Endothelial cell of umbilical vein (primary cell): Measurements from ENCODE around the gene CEBPA. TPM values are rescaled to one million over a fixed set of nuclear protein-coding genes. Genes with fewer than 3 reads are reported as not detected.

Experiments
- BruUV-seq: library from RNA; stranded (reverse); fragments of 400-500 nt; replicated peaks from 2 replicates; lab custom pipeline; 2021; lab: Mats Ljungman, UMichigan
- CTCF ChIA-PET: fragments of 300-600, 350-600 bp; sonication (Branson Sonifier 250); formaldehyde crosslinking; loops from one replicate; lab custom pipeline; 2021; ENCODE audit warnings: antibody characterized with exemption, inconsistent platforms; lab: Charles Lee
- POLR2A ChIA-PET: fragments of 300-600, 350-600 bp; sonication (Branson Sonifier 250); formaldehyde crosslinking; loops from one replicate; lab custom pipeline; 2021; ENCODE audit warnings: antibody characterized with exemption, inconsistent platforms; lab: Charles Lee
- DNase-seq: peaks from one replicate; pipeline ENCODE4 v3.0.0-alpha.2; 2011; ENCODE audit warnings: low read depth, low spot score
- FAIRE-seq: peaks from 2 replicates; lab custom pipeline; 2011; peaks lifted over from hg19 to GRCh38; lab: Jason Lieb, UNC
- H2AFZ ChIP-seq: 2 replicates; pipeline ENCODE4 v1.6.0; 2012; ENCODE audit warnings: low read depth, low read length, control low read depth, inconsistent platforms
- H3K27ac ChIP-seq: 2 replicates; pipeline ENCODE4 v1.5.1; 2011; ENCODE audit warnings: low read depth, mild to moderate bottlenecking, control low read depth, low read length, moderate library complexity; ENCODE audit not compliant: insufficient read depth
- H3K27me3 ChIP-seq, 2 experiments: 2 replicates each; pipeline versions ENCODE4 v1.6.0 to v1.6.1; 2011; ENCODE audit warnings: low read length in 2 of 2, mixed read lengths in 1 of 2; ENCODE audit not compliant: control insufficient read depth in 2 of 2, insufficient read depth in 2 of 2
- H3K36me3 ChIP-seq, 2 experiments: 2 replicates in 1 of 2; 3 replicates in 1 of 2; pipeline ENCODE4 v1.5.1; 2011; ENCODE audit warnings: low read length in 2 of 2, mild to moderate bottlenecking in 1 of 2, moderate library complexity in 1 of 2; ENCODE audit not compliant: control insufficient read depth in 2 of 2, insufficient read depth in 2 of 2; ENCODE audit errors: extremely low read depth in 1 of 2
- H3K4me1 ChIP-seq: 3 replicates; pipeline ENCODE4 v1.5.1; 2011; ENCODE audit warnings: mild to moderate bottlenecking, low read length; ENCODE audit not compliant: control insufficient read depth, insufficient read depth; ENCODE audit errors: extremely low read depth
- H3K4me2 ChIP-seq: 2 replicates; pipeline ENCODE4 v1.6.1; 2011; ENCODE audit warnings: low read length, control low read depth, mixed read lengths; ENCODE audit not compliant: insufficient read depth
- H3K4me3 ChIP-seq, 3 experiments: fragments of 200-600 bp in 1 of 3; sonication (generic), shearing (Covaris generic) in 1 of 3; replicated peaks in 1 of 3; 2 replicates each; pipeline ENCODE4 v1.5.1; 2011 to 2016; ENCODE audit warnings: control low read depth in 3 of 3, low read length in 3 of 3, mild to moderate bottlenecking in 2 of 3, inconsistent platforms in 1 of 3, low read depth in 1 of 3, moderate library complexity in 1 of 3; ENCODE audit not compliant: insufficient read depth in 1 of 3
- H3K79me2 ChIP-seq: 2 replicates; pipeline ENCODE4 v1.6.0; 2012; ENCODE audit warnings: low read length, inconsistent platforms; ENCODE audit not compliant: control insufficient read depth, insufficient read depth
- H3K9ac ChIP-seq: replicated peaks from 2 replicates; pipeline ENCODE3; 2011; ENCODE audit warnings: low read length, control low read depth; ENCODE audit not compliant: insufficient read depth; ENCODE audit errors: extremely low read depth
- H3K9me1 ChIP-seq: replicated peaks from 3 replicates; pipeline ENCODE4 v1.6.0; 2011; ENCODE audit warnings: mild to moderate bottlenecking, low read length; ENCODE audit not compliant: control insufficient read depth, insufficient read depth; ENCODE audit errors: extremely low read depth
- H3K9me3 ChIP-seq: replicated peaks from 2 replicates; pipeline ENCODE4 v1.5.1; 2012; ENCODE audit warnings: low read length, inconsistent platforms; ENCODE audit not compliant: control insufficient read depth, insufficient read depth
- H4K20me1 ChIP-seq: replicated peaks from 2 replicates; pipeline ENCODE3; 2011; ENCODE audit warnings: mild to moderate bottlenecking, low read length; ENCODE audit not compliant: control insufficient read depth, insufficient read depth; ENCODE audit errors: extremely low read depth
- CTCF ChIP-seq, 2 donors: IDR thresholded peaks; 1 replicate in 1 of 2; 2 replicates in 1 of 2; pipeline ENCODE4 v1.5.1; 2011; ENCODE audit warnings: low read length in 2 of 2, mild to moderate bottlenecking in 2 of 2, moderate library complexity in 2 of 2, control low read depth in 1 of 2, inconsistent platforms in 1 of 2, low read depth in 1 of 2; ENCODE audit not compliant: insufficient read depth in 1 of 2; ENCODE audit errors: extremely low read depth in 1 of 2
- EZH2 ChIP-seq: IDR thresholded peaks from 2 replicates; pipeline ENCODE4 v1.6.1; 2012; ENCODE audit warnings: borderline replicate concordance, low read depth, mild to moderate bottlenecking, moderate library complexity, low read length, inconsistent platforms; ENCODE audit not compliant: severe bottlenecking
- GATA2 ChIP-seq: IDR thresholded peaks from 2 replicates; pipeline ENCODE4 v1.7.0; 2011; ENCODE audit warnings: low read depth, mild to moderate bottlenecking, moderate library complexity, mixed read lengths, low read length; ENCODE audit not compliant: insufficient read length, insufficient read depth
- dilution Hi-C: fragments of 300-500 bp; cut with MboI; formaldehyde crosslinking; loops from one replicate; pipeline ENCODE4 v1.15.0; 2019; ENCODE audit warnings: low sequenced_read_pairs; ENCODE audit not compliant: extremely low pct_ligation_motif_present
- intact Hi-C: fragments of 100-400 bp; cut with micrococcal nuclease; formaldehyde crosslinking; loops from one replicate; pipeline ENCODE4 v1.10.0; 2022
- polyA plus RNA-seq, 4 experiments: library from polyadenylated mRNA; depleted of rRNA in 3 of 4; stranded (reverse) in 3 of 4; unstranded in 1 of 4; fragments of >200 nt; gene quantifications; 2 replicates each; pipeline versions ENCODE4 v1.2.1 to v1.2.3, GENCODE V29; 2011 to 2012; ENCODE audit warnings: missing spikeins in 1 of 4
- total RNA-seq: library from RNA; stranded (reverse); gene quantifications from 2 replicates; pipeline ENCODE4 v1.2.3, GENCODE V29; 2021

The CEBPA gene
- total and polyA plus RNA-seq, 2 donors (not counting 3 experiments of a cell fraction or from before 2014, with no cell fraction given) = 0.06 TPM; not detected in 1

GRCh38 chr19:33289261-33289660, 13.1 kb downstream of the CEBPA start:
- no peak for FAIRE-seq
- POLR2A ChIA-PET = no interaction called here

GRCh38 chr19:33288666-33289065, 13.7 kb downstream of the CEBPA start:
- Histone ChIP-seq H3K27me3 (peaks cover 0 to 6% of the 10 kb centered on the region in 2 experiments), H3K9me3 (no peaks in the 10 kb centered on the region), H3K36me3 (no peaks in the 10 kb centered on the region), H3K79me2 (no peaks in the 10 kb centered on the region), H2AFZ (no peak overlapping the region), H3K9ac (no peak overlapping the region), H3K4me1 (no peaks in the 10 kb centered on the region), H3K27ac (no peak overlapping the region), H3K9me1 (no peaks in the 10 kb centered on the region), H3K4me3 (no peak overlapping the region), H3K4me2 (no peak overlapping the region), H4K20me1 (no peaks in the 10 kb centered on the region)
- TF ChIP-seq GATA2 = no peak
- TF ChIP-seq CTCF (IDR thresholded peaks at IDR 0.05; ENCODE audit: extremely low read depth in 1 of 2, insufficient read depth in 1 of 2, low read depth in 1 of 2, low read length in 2 of 2) = no peak
- no peak for DNase-seq
- intact Hi-C loops (no loop called here), dilution Hi-C loops (no loop called here)
- CTCF ChIA-PET = no interaction called here
- no TSS peak for BruUV-seq
- no peak for FAIRE-seq
- POLR2A ChIA-PET = no interaction called here

More at GRCh38 chr19:33289261-33289660, 13.1 kb downstream of the CEBPA start:
- Histone ChIP-seq H3K9me1 (no peaks in the 10 kb centered on the region), H3K27me3 (peaks cover 0 to 6% of the 10 kb centered on the region in 2 experiments), H3K4me2 (no peak overlapping the region), H3K79me2 (no peaks in the 10 kb centered on the region), H2AFZ (no peak overlapping the region), H3K9me3 (no peaks in the 10 kb centered on the region), H4K20me1 (no peaks in the 10 kb centered on the region), H3K36me3 (no peaks in the 10 kb centered on the region), H3K4me1 (no peaks in the 10 kb centered on the region), H3K4me3 (no peak overlapping the region), H3K27ac (no peak overlapping the region), H3K9ac (no peak overlapping the region)
- CTCF ChIA-PET = no interaction called here
- no TSS peak for BruUV-seq
- intact Hi-C loops (no loop called here), dilution Hi-C loops (no loop called here)
- TF ChIP-seq EZH2 = no peak
- no peak for DNase-seq
